ENCODE results near the gene DSCAM.
"Not testable (repeated sequence)": the region's sequence is repeated elsewhere in the genome, so short reads cannot be mapped to it uniquely, and the experiment has no call there.

Gene DSCAM

DNA sequence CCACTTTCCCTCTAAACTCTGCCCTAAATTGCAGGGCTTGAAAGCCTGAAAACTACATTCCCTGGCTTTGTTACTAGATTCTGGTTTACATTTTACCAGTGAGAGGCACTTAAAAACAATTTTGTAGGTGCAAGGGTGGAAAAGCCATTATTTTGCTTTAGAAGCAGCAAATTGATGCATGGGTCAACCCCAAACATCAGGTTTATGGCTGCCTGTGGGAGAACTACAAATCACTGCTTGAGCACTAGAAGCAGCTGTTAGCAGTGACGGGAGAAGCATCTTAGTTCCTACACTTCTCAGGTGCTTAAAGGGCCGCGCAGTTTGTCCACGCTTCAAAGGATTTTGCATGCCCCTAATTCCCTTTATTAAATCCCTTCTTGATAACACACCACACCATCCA, 562.5 kb downstream of the DSCAM start:
- no peak for DNase-seq
- intact Hi-C loops (cut with DNase I) = no loop called here

DNA sequence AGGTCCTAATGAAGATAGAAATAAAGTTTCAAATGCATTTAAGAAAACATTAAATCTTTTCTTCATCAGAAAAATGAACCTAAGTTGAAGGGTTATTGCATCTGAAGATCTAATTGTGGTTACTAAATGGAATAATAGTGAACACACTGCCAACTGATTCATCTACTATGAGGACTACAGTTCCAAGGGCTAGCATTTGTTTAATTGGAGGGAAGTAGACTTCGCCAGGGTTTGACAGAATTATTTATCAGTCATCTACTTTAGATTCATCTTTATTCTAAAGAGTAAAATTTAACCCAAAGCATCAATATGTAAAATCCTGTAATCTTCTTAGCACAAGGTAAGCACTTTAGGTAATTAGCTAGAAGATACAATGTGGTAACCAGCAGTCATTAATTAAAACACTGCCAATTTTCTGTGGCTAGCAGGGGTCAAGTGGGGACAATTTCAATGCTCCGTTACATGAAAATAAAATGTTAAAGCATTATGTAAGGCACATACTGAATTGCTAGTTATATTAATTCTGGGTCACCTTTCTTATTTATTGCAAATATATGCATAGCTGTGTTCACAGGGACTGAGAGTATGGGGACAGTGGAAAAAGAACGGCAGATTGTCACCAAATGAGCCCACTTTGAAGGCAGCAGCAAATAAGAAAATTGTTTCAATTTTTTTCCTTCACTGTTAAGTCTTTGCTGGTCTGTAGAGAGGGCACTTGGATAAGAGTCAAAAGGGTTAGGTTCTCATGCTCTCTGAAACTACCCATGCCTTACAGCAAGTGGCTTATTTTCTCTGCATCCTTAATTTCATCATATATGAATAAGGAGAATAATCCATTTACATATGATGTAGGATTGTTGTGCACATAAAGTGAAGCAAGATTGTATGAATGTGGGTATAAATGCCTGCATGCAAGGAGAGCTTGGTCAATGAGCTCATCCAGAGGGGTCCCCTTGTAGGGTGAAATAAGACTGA, 563.8 kb downstream of the DSCAM start:
- DNase-seq = no peak
- intact Hi-C loops (cut with DNase I) = no loop called here

DNA sequence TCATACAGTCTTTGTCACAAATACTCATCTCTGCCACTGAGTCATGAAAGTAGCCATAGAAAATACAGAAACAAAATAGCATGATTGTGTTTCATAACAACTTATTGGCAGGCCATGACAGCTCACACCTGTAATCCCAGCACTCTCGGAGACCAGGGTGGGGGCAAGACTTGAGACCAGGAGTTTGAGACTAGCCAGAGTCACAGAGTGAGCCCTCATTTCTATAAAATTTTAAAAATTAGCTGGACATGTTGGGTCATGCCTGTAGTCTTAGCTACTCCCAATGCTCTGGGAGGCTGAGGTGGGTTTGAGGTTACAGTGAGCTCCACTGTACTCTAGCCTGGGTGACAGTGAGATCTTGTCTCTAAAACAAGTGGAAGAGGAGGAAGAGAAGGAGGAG, 568.6 kb downstream of the DSCAM start:
- DNase-seq = no peak
- intact Hi-C loops (cut with DNase I) = no loop called here

GRCh38 chr21:40276001-40276400, 571.0 kb downstream of the DSCAM start:
- intact Hi-C loops (cut with DNase I) = no loop called here
- no peak for DNase-seq

- DNase-seq = no peak
- intact Hi-C loops (cut with DNase I) = no loop called here
Observed at GRCh38 chr21:40272037-40272436, 574.9 kb downstream of the DSCAM start.

GRCh38 chr21:40271164-40271563, 575.8 kb downstream of the DSCAM start:
- intact Hi-C loops (cut with DNase I) = no loop called here
- DNase-seq = no peak

DNA sequence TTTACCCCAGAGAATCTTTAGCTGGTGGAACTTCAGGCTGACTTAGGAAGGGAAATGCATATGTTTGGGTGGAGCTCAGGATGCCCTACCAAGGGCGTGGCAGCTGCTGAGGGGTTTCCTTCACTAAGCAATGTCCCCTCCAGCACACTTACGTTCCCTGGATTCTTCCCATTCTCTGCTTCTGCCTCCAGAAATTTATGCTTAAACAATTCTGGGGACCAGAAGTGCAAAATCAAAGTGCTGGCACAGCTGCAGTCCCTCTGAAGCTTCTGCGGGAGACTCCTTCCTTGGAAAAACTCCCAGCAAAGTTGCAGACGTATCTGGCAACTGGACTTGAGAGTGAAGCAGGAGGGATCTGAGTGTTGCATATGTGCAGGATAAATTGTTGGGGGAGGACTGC, 576.9 kb downstream of the DSCAM start:
- intact Hi-C loops (cut with DNase I) = no loop called here
- peak in 6 of 10 donors; percentile 26 to 83 (median 34) for DNase-seq

GRCh38 chr21:40269239-40269638, 577.7 kb downstream of the DSCAM start:
- intact Hi-C loops (cut with DNase I) = no loop called here
- peak in 1 of 10 donors; percentile 66 for DNase-seq

GRCh38 chr21:40258456-40258855, 588.5 kb downstream of the DSCAM start:
- intact Hi-C loops (cut with DNase I) = not testable (repeated sequence)

DNA sequence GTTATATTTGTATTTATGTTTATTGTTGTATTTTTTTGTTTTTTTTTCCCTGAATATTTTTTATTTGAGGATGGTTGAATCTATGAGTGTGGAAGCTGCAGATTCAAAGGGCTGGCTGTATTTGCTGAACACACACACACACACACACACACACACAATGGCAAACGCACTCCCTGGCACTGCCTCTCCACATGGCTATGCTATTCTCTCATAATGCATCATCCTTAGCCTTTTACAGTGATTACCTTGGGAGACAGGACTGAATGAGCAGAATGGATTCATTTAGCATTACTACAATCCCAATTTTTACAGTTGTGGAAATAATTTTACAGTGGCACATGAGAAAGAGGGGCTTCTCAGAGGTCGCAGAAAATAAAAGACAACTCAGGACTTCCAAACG, 589.6 kb downstream of the DSCAM start:
- intact Hi-C loops (cut with DNase I) = no loop called here
- no peak for DNase-seq

More at GRCh38 chr21:40258456-40258855, 588.5 kb downstream of the DSCAM start:
- not testable (repeated sequence) for DNase-seq

DNA sequence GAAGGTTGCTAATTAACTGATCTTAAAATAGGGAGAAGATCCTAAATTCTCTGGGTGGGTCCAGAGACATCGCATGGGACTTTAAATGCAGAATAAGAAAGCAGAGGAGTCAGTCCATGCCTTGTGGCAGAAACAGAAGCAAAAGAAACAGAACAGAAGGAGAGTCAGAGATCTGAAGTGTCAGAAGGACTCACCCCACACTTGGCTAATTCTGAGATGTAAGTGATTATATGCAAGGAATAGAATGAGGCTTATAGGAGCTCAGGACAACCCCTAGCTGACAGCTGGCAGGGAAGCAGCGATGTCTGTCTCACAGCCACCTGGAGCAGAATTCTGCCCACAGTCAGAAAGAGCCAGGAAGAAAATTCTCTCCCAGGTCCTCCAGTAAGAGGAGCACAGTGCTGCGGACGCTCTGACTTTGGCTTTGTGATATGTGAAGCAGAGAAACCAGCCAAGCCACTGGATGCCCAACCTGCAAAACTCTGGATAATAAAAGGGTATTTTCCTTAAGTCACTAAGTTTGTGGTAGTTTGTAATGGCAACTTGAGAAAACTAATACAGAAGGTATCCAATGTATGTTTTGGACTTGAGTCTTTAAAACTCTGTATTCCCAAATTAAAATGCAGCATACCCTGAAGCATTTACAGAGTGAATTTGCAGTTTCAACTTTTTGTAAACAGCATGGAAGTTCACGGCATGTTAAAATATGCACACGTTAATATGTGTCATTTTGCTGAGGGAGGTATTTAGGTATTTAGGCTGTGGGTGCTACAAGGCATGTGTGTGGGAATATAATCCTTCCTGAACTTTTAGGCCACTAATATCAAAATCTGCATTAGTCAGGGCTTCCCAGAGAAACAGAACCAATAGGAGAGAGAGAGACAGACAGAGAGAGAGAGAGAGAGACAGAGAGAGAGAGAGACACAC, 591.2 kb downstream of the DSCAM start:
- DNase-seq = peak in 2 of 10 donors; percentile 18 to 64
- intact Hi-C loops (cut with DNase I) = no loop called here

DNA sequence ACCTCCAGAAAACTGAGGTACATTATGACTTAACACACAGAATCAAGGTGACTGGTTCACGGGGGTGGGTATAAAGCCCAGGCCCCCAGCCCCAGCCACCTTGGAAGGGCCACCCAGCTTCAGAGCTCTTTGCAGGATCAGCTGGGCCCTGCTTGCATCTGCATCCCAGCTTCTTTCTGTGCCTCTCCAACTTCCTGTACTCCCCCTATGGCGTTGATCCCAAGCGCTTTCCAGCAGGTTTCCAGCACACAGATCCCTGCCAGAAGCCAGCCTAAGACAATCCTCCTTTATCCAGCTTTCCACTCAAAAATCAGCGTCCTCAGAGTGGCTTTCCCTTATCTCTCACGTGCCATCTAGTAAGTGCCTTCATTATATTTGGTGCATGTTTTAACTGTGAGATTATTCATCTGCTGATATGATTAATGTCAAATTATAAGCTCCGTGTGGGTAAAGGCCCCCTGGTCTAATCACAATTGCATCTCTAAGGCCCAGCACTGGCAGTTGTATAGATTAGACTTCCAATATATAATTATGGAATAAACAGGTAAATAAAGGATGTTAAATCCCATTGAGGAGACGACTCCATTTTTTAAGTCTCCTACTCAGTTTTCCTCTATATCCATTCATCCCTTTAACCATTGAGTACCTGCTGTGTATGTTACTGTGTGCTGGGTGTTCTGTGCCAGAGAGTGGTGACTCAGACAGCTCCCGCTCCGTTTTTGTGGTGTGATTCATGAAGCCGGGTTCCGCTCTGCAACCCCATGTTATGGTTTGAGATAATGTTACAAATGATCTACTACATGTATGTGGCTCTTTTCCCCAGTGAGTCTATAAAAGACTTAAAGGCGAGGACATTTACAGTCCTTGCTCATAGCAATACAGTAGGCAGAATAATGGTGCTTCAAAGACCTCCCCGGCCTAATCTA, 592.2 kb downstream of the DSCAM start:
- peak in 7 of 10 donors; percentile 24 to 91 (median 52) for DNase-seq
- intact Hi-C loops (cut with DNase I) = no loop called here

GRCh38 chr21:40253112-40253511, 593.8 kb downstream of the DSCAM start:
- DNase-seq = no peak
- intact Hi-C loops (cut with DNase I) = no loop called here

GRCh38 chr21:40250514-40251294, 596.3 kb downstream of the DSCAM start:
- intact Hi-C loops (cut with DNase I) = no loop called here
- no peak for DNase-seq

DNA sequence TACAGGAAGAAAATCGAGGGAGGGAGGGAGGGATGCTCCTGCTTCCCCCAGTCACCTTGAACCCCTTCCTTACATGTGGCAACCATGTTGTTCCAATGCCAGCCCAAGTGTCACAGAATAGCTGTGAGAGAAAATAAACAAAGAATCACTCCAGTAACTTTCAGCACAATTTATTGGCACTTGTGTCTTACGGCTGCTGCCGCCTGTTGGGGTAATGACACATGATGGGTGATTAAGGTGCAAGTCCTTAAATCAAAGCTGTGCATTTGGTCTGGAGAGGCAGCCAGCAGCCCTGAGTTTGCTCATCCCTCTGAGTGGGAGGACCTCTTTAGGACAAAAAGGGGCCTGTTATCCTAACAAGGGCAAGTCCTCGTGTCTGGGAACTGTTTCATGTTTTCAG, 602.0 kb downstream of the DSCAM start:
- intact Hi-C loops (cut with DNase I) = no loop called here
- DNase-seq = no peak

DNA sequence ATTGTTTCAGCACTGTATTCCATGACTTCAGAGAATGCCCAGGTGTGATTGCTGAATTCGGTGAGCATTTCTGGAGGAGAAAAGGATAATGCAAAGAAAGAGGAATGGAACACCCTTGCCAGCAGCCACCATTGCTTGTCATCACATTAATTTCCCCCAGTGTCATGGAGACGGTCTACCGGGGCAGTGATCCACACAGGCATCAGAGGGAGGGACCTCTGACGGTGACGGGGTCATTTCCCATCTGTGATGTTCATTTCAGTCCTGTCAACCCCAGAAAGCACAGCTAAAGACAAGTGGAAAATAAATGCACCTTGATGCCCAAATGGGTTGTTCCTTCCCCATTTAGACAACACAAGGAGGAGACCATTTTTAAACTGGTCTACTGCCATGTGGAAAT, 603.3 kb downstream of the DSCAM start:
- intact Hi-C loops (cut with DNase I) = no loop called here
- no peak for DNase-seq

GRCh38 chr21:40242586-40243265, 604.2 kb downstream of the DSCAM start:
- intact Hi-C loops (cut with DNase I) = no loop called here
- DNase-seq = no peak

GRCh38 chr21:40235528-40235927, 611.4 kb downstream of the DSCAM start:
- intact Hi-C loops (cut with DNase I) = no loop called here
- no peak for DNase-seq

DNA sequence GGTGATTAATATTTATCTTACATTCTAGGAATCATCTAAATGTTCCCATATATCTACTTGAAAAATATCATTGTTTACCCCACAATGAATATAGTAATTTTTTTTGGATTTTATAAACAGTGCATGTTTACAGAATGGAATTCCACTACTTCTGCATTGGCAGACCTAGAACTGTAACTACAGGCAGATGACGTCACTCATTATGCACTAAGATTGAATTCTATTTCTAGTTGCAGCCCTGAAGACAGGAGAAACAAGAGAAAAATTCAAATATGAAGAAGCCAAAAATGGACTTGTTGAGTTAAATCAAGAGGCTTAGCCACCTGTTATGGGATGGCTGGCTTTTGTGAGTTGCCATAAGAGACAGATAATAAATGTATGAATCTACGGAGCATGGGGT, 615.0 kb downstream of the DSCAM start:
- DNase-seq = no peak
- intact Hi-C loops (cut with DNase I) = no loop called here
